ENCODE measurements around the gene DOK6. TPM values are rescaled to one million over a fixed set of nuclear protein-coding genes. Genes with fewer than 3 reads are reported as not detected.
"Not testable (repeated sequence)": the region's sequence is repeated elsewhere in the genome, so short reads cannot be mapped to it uniquely, and the experiment has no call there.

The DOK6 gene
- total RNA-seq, 1 experiment from 2014 or later = not detected

DNA sequence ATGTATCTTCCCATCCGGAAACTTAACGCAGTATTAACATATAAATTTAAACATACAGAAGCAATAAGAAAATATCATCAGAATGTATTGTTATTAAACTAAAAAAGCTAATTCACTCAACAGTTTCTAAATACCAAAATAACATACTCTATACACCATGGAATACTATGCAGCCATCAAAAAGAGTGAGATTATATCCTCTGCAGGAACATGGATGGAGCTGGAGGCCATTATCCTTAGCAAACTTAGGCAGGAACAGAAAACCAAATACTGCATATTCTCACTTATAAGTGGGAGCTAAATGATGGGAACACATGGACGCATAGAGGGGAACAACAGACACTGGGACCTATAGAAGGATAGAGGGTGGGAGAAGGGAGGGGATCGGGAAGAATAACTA, 419.9 kb downstream of the DOK6 start:
- H3K27ac ChIP-seq (ENCODE audit: low read length) = no peak overlapping the region
- no peaks in the 10 kb centered on the region for H3K9me2 ChIP-seq (replicated peaks; ENCODE audit: low read length)
- no peaks in the 10 kb centered on the region for H3K27me3 ChIP-seq (ENCODE audit: low read length)
- H3K9ac ChIP-seq (ENCODE audit: low read length) = no peak overlapping the region
- no peak overlapping the region for H3K4me3 ChIP-seq (ENCODE audit: low read length)
- POLR2A ChIA-PET (ENCODE audit: unreplicated experiment) = interaction anchor here (0.6 kb wide), 1 partner anchor 195 kb away, joined by 3 read pairs; no protein-coding TSS in a partner anchor
- no peak overlapping the region for H3K4me2 ChIP-seq (ENCODE audit: low read length)
- no peaks in the 10 kb centered on the region for H3K36me3 ChIP-seq (ENCODE audit: low read depth, low read length)
- TF ChIP-seq, protein P1, sequence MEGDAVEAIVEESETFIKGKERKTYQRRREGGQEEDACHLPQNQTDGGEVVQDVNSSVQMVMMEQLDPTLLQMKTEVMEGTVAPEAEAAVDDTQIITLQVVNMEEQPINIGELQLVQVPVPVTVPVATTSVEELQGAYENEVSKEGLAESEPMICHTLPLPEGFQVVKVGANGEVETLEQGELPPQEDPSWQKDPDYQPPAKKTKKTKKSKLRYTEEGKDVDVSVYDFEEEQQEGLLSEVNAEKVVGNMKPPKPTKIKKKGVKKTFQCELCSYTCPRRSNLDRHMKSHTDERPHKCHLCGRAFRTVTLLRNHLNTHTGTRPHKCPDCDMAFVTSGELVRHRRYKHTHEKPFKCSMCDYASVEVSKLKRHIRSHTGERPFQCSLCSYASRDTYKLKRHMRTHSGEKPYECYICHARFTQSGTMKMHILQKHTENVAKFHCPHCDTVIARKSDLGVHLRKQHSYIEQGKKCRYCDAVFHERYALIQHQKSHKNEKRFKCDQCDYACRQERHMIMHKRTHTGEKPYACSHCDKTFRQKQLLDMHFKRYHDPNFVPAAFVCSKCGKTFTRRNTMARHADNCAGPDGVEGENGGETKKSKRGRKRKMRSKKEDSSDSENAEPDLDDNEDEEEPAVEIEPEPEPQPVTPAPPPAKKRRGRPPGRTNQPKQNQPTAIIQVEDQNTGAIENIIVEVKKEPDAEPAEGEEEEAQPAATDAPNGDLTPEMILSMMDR (conservative IDR thresholded peaks at IDR 0.05; ENCODE audit: low read depth, low read length) = no peak
- no peak for TF ChIP-seq EZH2phosphoT487 (IDR thresholded peaks at IDR 0.05; ENCODE audit: borderline replicate concordance, low read length)
- TF ChIP-seq EZH2 (IDR thresholded peaks at IDR 0.05; ENCODE audit: low read length, unreplicated experiment) = no peak
- 0 out of 2 replicates have a peak, but pooled peaks cover 3% of the 10 kb centered on the region for H3K4me1 ChIP-seq (ENCODE audit: insufficient read depth, low read length)
- intact Hi-C loops (cut with micrococcal nuclease) = no loop called here
- H2AFZ ChIP-seq (ENCODE audit: low read length) = no peak overlapping the region
- no peaks in the 10 kb centered on the region for H3F3A ChIP-seq (ENCODE audit: low read length, unreplicated experiment)
- no TSS peak for BruUV-seq (replicated peaks)
- H3K9me3 ChIP-seq (ENCODE audit: low read length) = no peaks in the 10 kb centered on the region
- CTCF ChIA-PET = no interaction called here
- H4K20me1 ChIP-seq (ENCODE audit: low read length) = no peaks in the 10 kb centered on the region
- H3K79me2 ChIP-seq (ENCODE audit: low read length) = no peaks in the 10 kb centered on the region
- DNase-seq (no peak), ATAC-seq (no peak)

DNA sequence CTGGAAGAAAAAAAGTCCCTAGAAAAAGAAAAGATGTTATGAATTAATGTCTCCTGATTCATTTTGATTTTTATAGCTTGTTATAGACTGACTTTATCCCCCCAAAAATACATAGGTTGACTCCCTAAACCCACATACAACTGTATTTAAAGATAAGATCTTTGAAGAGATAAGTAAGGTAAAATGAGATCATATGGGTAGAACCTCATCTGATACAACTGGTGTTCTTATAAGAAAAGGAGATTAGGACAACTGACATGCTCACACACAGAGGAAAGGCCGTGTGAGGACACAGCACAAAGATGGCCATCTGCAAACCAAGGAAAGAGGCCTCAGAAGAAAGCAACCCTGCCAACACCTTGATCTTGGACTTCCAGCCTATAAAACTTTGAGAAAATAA, 429.5 kb downstream of the DOK6 start:
- Histone ChIP-seq H3K4me2 (ENCODE audit: low read length) (no peak overlapping the region), H4K20me1 (ENCODE audit: low read length) (no peaks in the 10 kb centered on the region), H3K9ac (ENCODE audit: low read length) (no peak overlapping the region), H3K27me3 (ENCODE audit: low read length) (no peaks in the 10 kb centered on the region), H3K4me1 (ENCODE audit: insufficient read depth, low read length) (no peaks in the 10 kb centered on the region), H3K4me3 (ENCODE audit: low read length) (no peak overlapping the region), H3K9me2 (replicated peaks; ENCODE audit: low read length) (no peaks in the 10 kb centered on the region), H2AFZ (ENCODE audit: low read length) (no peak overlapping the region), H3K79me2 (ENCODE audit: low read length) (no peaks in the 10 kb centered on the region), H3F3A (ENCODE audit: low read length, unreplicated experiment) (no peaks in the 10 kb centered on the region), H3K9me3 (ENCODE audit: low read length) (no peaks in the 10 kb centered on the region), H3K27ac (ENCODE audit: low read length) (no peak overlapping the region), H3K36me3 (ENCODE audit: low read depth, low read length) (no peaks in the 10 kb centered on the region)
- DNase-seq (no peak), ATAC-seq (no peak)
- TF ChIP-seq, protein P1 (conservative IDR thresholded peaks at IDR 0.05; ENCODE audit: low read depth, low read length) = no peak
- no peak for TF ChIP-seq EZH2 (IDR thresholded peaks at IDR 0.05; ENCODE audit: low read length, unreplicated experiment)
- TF ChIP-seq EZH2phosphoT487 (IDR thresholded peaks at IDR 0.05; ENCODE audit: borderline replicate concordance, low read length) = no peak
- ChIA-PET CTCF (interaction anchor here (0.6 kb wide), 1 partner anchor 16 kb away, joined by 3 read pairs; no protein-coding TSS in a partner anchor), POLR2A (ENCODE audit: unreplicated experiment) (no interaction called here)
- intact Hi-C loops (cut with micrococcal nuclease) = no loop called here
- BruUV-seq (replicated peaks) = no TSS peak

DNA sequence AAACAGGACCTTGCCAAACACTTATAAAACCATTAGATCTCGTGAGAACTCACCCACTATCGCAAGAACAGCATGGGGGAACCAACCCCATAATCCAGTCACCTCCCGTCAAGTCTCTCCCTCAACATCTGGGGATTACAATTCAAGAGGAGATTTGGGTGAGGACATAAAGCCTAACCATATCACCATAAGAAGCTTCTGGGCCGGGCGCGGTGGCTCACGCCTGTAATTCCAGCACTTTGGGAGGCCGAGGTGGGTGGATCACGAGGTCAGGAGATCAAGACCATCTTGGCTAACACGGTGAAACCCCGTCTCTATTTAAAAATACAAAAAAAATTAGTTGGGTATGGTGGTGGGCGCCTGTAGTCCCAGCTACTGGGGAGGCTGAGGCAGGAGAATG, 434.3 kb downstream of the DOK6 start:
- BruUV-seq (replicated peaks); ATAC-seq; H4K20me1 ChIP-seq (ENCODE audit: low read length); H3K4me2 ChIP-seq (ENCODE audit: low read length); H3K9me2 ChIP-seq (replicated peaks; ENCODE audit: low read length); intact Hi-C loops (cut with micrococcal nuclease); POLR2A ChIA-PET (ENCODE audit: unreplicated experiment); H3K79me2 ChIP-seq (ENCODE audit: low read length); H3F3A ChIP-seq (ENCODE audit: low read length, unreplicated experiment); H2AFZ ChIP-seq (ENCODE audit: low read length); H3K9ac ChIP-seq (ENCODE audit: low read length); CTCF ChIA-PET; DNase-seq; H3K9me3 ChIP-seq (ENCODE audit: low read length); H3K27ac ChIP-seq (ENCODE audit: low read length); H3K4me3 ChIP-seq (ENCODE audit: low read length); H3K27me3 ChIP-seq (ENCODE audit: low read length); H3K36me3 ChIP-seq (ENCODE audit: low read depth, low read length); H3K4me1 ChIP-seq (ENCODE audit: insufficient read depth, low read length): not testable (repeated sequence)
